Body of pancreas (tissue), 4 donors: ENCODE measurements around the gene GPR161.

ENCODE experiments used
- POLR2A ChIP-seq, 3 donors: fragments of 450-650 bp; IDR thresholded peaks; one replicate each; pipeline ENCODE4 v1.6.1; 2016; ENCODE audit warnings: antibody characterized with exemption in 3 of 3, mild to moderate bottlenecking in 2 of 3
- TF ChIP-seq, protein P1 (sequence below), 7 experiments: fragments of 450-650 bp in 4 of 7; fragments of 200-600 bp in 3 of 7; sonication (generic) in 3 of 7; IDR thresholded peaks; one replicate each; pipeline ENCODE4 v1.5.1; 2016 to 2019; ENCODE audit warnings: antibody characterized with exemption in 7 of 7

DNA sequence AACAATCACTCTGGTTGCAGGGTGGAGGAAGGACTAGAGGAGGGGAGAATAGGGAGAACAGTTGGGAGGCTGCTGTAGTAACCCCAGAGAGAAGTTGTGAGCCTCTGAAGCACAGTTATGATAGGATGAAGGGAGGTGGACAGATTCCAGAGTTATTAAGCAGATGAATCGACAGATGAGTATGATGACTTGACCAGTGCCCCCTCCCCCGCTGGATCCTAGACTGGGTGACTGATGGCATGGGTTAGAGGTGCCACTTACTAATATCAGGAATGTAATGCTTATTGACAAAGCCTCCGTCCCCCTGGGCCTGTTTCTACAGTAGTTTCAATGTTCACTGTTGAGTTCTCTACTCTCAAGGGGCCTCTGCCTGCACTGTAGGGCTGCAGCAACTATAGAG, 28.0 kb upstream of the GPR161 start:
- TF ChIP-seq, protein P1, sequence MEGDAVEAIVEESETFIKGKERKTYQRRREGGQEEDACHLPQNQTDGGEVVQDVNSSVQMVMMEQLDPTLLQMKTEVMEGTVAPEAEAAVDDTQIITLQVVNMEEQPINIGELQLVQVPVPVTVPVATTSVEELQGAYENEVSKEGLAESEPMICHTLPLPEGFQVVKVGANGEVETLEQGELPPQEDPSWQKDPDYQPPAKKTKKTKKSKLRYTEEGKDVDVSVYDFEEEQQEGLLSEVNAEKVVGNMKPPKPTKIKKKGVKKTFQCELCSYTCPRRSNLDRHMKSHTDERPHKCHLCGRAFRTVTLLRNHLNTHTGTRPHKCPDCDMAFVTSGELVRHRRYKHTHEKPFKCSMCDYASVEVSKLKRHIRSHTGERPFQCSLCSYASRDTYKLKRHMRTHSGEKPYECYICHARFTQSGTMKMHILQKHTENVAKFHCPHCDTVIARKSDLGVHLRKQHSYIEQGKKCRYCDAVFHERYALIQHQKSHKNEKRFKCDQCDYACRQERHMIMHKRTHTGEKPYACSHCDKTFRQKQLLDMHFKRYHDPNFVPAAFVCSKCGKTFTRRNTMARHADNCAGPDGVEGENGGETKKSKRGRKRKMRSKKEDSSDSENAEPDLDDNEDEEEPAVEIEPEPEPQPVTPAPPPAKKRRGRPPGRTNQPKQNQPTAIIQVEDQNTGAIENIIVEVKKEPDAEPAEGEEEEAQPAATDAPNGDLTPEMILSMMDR (IDR thresholded peaks at IDR 0.05) = no peak
- TF ChIP-seq POLR2A (IDR thresholded peaks at IDR 0.05) = no peak
